CD14-positive monocyte (primary cell): ENCODE measurements around the gene MARCHF3. TPM values are rescaled to one million over a fixed set of nuclear protein-coding genes. Genes with fewer than 3 reads are reported as not detected.

Experiments used
- DNase-seq, 3 donors: peaks; one replicate each; pipeline ENCODE4 v3.0.0-alpha.2; 2011 to 2022
- H2AFZ ChIP-seq: 2 replicates; pipeline ENCODE4 v1.6.0; 2012; ENCODE audit warnings: mild to moderate bottlenecking, low read depth, low read length, inconsistent platforms; ENCODE audit not compliant: insufficient read depth, poor library complexity, severe bottlenecking
- H3K27ac ChIP-seq, 2 donors: 1 replicate in 1 of 2; 2 replicates in 1 of 2; pipeline ENCODE4 v1.5.1; 2012 to 2013; ENCODE audit warnings: low read length in 2 of 2, control low read depth in 1 of 2, inconsistent platforms in 1 of 2, low read depth in 1 of 2, mild to moderate bottlenecking in 1 of 2
- H3K27me3 ChIP-seq, 2 donors: one replicate each; pipeline versions ENCODE4 v1.6.0 to v1.6.1; 2011 to 2013; ENCODE audit warnings: low read length in 2 of 2; ENCODE audit not compliant: control insufficient read depth in 2 of 2, insufficient read depth in 2 of 2
- H3K36me3 ChIP-seq, 2 donors: replicated peaks in 1 of 2; 1 replicate in 1 of 2; 2 replicates in 1 of 2; pipeline versions ENCODE4 v1.5.1 to v1.6.1; 2012 to 2013; ENCODE audit warnings: low read length in 2 of 2, control low read depth in 1 of 2, inconsistent platforms in 1 of 2, mild to moderate bottlenecking in 1 of 2; ENCODE audit not compliant: insufficient read depth in 2 of 2, control insufficient read depth in 1 of 2
- H3K4me1 ChIP-seq, 2 donors: 1 replicate in 1 of 2; 2 replicates in 1 of 2; pipeline versions ENCODE4 v1.5.1 to v1.6.1; 2012 to 2013; ENCODE audit warnings: low read length in 2 of 2, control low read depth in 1 of 2, inconsistent platforms in 1 of 2, mild to moderate bottlenecking in 1 of 2, moderate library complexity in 1 of 2; ENCODE audit not compliant: insufficient read depth in 2 of 2, control insufficient read depth in 1 of 2
- H3K4me2 ChIP-seq: replicated peaks from 2 replicates; pipeline ENCODE3; 2012; ENCODE audit warnings: low read length, moderate library complexity, mild to moderate bottlenecking; ENCODE audit not compliant: poor library complexity, severe bottlenecking; ENCODE audit errors: extremely low read depth
- H3K4me3 ChIP-seq, 3 experiments: fragments of 200-600 bp in 1 of 3; sonication (generic) in 1 of 3; replicated peaks in 1 of 3; 1 replicate in 2 of 3; 2 replicates in 1 of 3; pipeline ENCODE4 v1.5.1; 2011 to 2013; ENCODE audit warnings: low read length in 3 of 3, mild to moderate bottlenecking in 3 of 3, control low read depth in 2 of 3, low read depth in 2 of 3, inconsistent platforms in 1 of 3, moderate library complexity in 1 of 3
- H3K79me2 ChIP-seq: 2 replicates; pipeline ENCODE4 v1.6.0; 2012; ENCODE audit warnings: mild to moderate bottlenecking, control low read depth, inconsistent platforms, low read length, moderate library complexity; ENCODE audit not compliant: insufficient read depth
- H3K9ac ChIP-seq: 2 replicates; pipeline ENCODE4 v1.6.0; 2017; ENCODE audit warnings: low read length, mild to moderate bottlenecking; ENCODE audit not compliant: insufficient read depth, poor library complexity, severe bottlenecking
- H3K9me3 ChIP-seq, 2 donors: replicated peaks in 1 of 2; 1 replicate in 1 of 2; 2 replicates in 1 of 2; pipeline versions ENCODE4 v1.5.1 to v1.6.1; 2012 to 2013; ENCODE audit warnings: low read length in 2 of 2, control low read depth in 1 of 2; ENCODE audit not compliant: control insufficient read depth in 1 of 2, insufficient read depth in 1 of 2
- H4K20me1 ChIP-seq: 2 replicates; pipeline ENCODE4 v1.6.0; 2012; ENCODE audit warnings: mild to moderate bottlenecking, low read length, control low read depth, moderate library complexity; ENCODE audit not compliant: insufficient read depth
- H3K27ac Mint-ChIP-seq, 7 donors: one replicate each; pipeline ENCODE4 v1.8.0; 2020; ENCODE audit warnings: mild to moderate bottlenecking in 7 of 7, mixed read lengths in 7 of 7, moderate library complexity in 6 of 7, inconsistent platforms in 2 of 7
- H3K27me3 Mint-ChIP-seq, 3 donors: one replicate each; pipeline ENCODE4 v1.8.0; 2021 to 2022; ENCODE audit warnings: low read depth in 3 of 3, mild to moderate bottlenecking in 3 of 3, mixed read lengths in 3 of 3, moderate library complexity in 3 of 3, inconsistent platforms in 1 of 3
- H3K36me3 Mint-ChIP-seq, 2 donors: one replicate each; pipeline ENCODE4 v1.8.0; 2020; ENCODE audit warnings: mixed read lengths in 2 of 2, inconsistent platforms in 1 of 2, mild to moderate bottlenecking in 1 of 2
- H3K4me1 Mint-ChIP-seq: one replicate; pipeline ENCODE4 v1.8.0; 2020; ENCODE audit warnings: mild to moderate bottlenecking, mixed read lengths
- H3K4me3 Mint-ChIP-seq, 2 donors: one replicate each; pipeline ENCODE4 v1.8.0; 2020; ENCODE audit warnings: mild to moderate bottlenecking in 2 of 2, mixed read lengths in 2 of 2, moderate library complexity in 1 of 2
- H3K9me3 Mint-ChIP-seq, 7 donors: one replicate each; pipeline ENCODE4 v1.8.0; 2020 to 2022; ENCODE audit warnings: mixed read lengths in 7 of 7, mild to moderate bottlenecking in 6 of 7, moderate library complexity in 6 of 7, inconsistent platforms in 2 of 7
- WGBS: methylation state at CpG from one replicate; pipeline ENCODE4 v1.1.5; 2013; ENCODE audit warnings: missing lambda C conversion rate; ENCODE audit not compliant: insufficient coverage; 5-methylcytosine and 5-hydroxymethylcytosine counted together
- intact Hi-C, 2 donors: fragments of 100-400 bp; cut with micrococcal nuclease; formaldehyde crosslinking; loops; one replicate each; pipeline versions ENCODE4 v1.15.0 to v1.15.1; 2023
- polyA plus RNA-seq, 3 donors: library from polyadenylated mRNA; depleted of rRNA in 1 of 3; unstranded in 2 of 3; stranded (reverse) in 1 of 3; fragments of 300-500 nt in 2 of 3; fragments of >200 nt in 1 of 3; fragmentation: Illumina TruSeq in 2 of 3; gene quantifications; 1 replicate in 2 of 3; 2 replicates in 1 of 3; pipeline ENCODE4 v1.2.3, GENCODE V29; 2012 to 2021
- TF ChIP-seq, protein P1 (sequence below): fragments of 200-600 bp; IDR thresholded peaks from one replicate; pipeline ENCODE4 v1.8.0; 2022; ENCODE audit warnings: antibody characterized with exemption, mild to moderate bottlenecking

MARCHF3 gene
- polyA plus RNA-seq, 3 donors = 0.88 to 1.6 (median 0.96) TPM

DNA sequence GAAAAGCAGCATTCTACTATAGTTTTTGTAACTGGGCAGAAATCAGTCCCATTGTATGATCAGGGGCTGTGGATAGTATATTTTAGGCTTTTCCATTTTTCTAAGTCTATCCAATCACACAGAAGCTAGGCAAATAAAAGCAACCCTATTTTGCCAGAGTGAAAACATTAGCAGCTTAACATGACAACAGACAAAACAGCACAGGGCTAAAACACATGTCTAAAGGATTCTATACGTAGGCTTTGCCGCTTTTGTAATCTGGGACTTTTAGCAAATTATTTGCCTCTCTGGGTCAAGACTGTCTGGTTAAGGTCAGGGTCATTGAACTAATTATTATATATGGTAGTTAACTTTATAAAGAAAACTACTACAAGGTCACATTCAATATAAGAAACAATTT, 4.2 kb downstream of the MARCHF3 start:
- Mint-ChIP-seq H3K27ac (no peak overlapping the region), H3K4me3 (no peak overlapping the region), H3K9me3 (no peaks in the 10 kb centered on the region), H3K36me3 (no peaks in the 10 kb centered on the region), H3K4me1 (peaks cover 16% of the 10 kb centered on the region), H3K27me3 (peaks cover 11 to 22% (median 18%) of the 10 kb centered on the region in 3 donors)
- intact Hi-C loops = no loop called here
- no peak overlapping the region for H3K4me2 ChIP-seq
- no peak overlapping the region for H3K27ac ChIP-seq
- H3K79me2 ChIP-seq = no peaks in the 10 kb centered on the region
- H3K9ac ChIP-seq = no peak overlapping the region
- no peak for DNase-seq
- peaks cover 14 to 19% of the 10 kb centered on the region in 2 donors for H3K4me1 ChIP-seq
- H3K4me3 ChIP-seq = no peak overlapping the region
- peaks cover 11 to 16% of the 10 kb centered on the region in 2 donors for H3K27me3 ChIP-seq
- no peaks in the 10 kb centered on the region for H4K20me1 ChIP-seq
- TF ChIP-seq, protein P1, sequence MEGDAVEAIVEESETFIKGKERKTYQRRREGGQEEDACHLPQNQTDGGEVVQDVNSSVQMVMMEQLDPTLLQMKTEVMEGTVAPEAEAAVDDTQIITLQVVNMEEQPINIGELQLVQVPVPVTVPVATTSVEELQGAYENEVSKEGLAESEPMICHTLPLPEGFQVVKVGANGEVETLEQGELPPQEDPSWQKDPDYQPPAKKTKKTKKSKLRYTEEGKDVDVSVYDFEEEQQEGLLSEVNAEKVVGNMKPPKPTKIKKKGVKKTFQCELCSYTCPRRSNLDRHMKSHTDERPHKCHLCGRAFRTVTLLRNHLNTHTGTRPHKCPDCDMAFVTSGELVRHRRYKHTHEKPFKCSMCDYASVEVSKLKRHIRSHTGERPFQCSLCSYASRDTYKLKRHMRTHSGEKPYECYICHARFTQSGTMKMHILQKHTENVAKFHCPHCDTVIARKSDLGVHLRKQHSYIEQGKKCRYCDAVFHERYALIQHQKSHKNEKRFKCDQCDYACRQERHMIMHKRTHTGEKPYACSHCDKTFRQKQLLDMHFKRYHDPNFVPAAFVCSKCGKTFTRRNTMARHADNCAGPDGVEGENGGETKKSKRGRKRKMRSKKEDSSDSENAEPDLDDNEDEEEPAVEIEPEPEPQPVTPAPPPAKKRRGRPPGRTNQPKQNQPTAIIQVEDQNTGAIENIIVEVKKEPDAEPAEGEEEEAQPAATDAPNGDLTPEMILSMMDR = no peak
- WGBS = no CpG with 5 or more reads among the region's 2 CpGs
- H2AFZ ChIP-seq = no peak overlapping the region
- no peaks in the 10 kb centered on the region for H3K36me3 ChIP-seq
- H3K9me3 ChIP-seq = no peaks in the 10 kb centered on the region

DNA sequence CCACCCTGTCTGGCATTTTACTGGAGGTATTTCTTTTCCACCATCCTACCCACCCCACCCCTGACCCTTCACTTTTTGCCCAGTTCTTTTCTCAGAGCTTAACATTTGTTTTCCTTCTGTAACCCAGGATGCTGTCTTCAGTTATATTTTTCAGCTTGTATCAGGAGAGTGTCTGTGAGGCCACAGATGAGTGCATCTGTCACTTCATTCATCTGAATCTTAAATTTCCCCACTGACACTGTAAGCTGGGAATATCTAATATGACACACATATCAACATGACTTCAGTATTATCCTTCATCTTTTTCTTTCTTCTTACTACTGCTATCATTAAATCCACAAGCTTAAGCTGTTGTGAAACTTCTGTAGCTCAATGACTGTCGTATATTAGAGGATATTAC, 4.9 kb downstream of the MARCHF3 start:
- Mint-ChIP-seq H3K9me3 (no peaks in the 10 kb centered on the region), H3K4me1 (peaks cover 14% of the 10 kb centered on the region), H3K27ac (no peak overlapping the region), H3K4me3 (no peak overlapping the region), H3K36me3 (no peaks in the 10 kb centered on the region), H3K27me3 (peaks cover 11 to 22% (median 17%) of the 10 kb centered on the region in 3 donors)
- H3K27ac ChIP-seq = no peak overlapping the region
- TF ChIP-seq, protein P1 = no peak
- H3K27me3 ChIP-seq = peaks cover 11 to 13% of the 10 kb centered on the region in 2 donors
- H3K79me2 ChIP-seq = no peaks in the 10 kb centered on the region
- no peak overlapping the region for H2AFZ ChIP-seq
- no peaks in the 10 kb centered on the region for H3K9me3 ChIP-seq
- H3K4me1 ChIP-seq = peaks cover 10 to 14% of the 10 kb centered on the region in 2 donors
- no peak overlapping the region for H3K4me2 ChIP-seq
- no CpG with 5 or more reads among the region's 1 CpG for WGBS
- H3K9ac ChIP-seq = no peak overlapping the region
- intact Hi-C loops = no loop called here
- H3K36me3 ChIP-seq = no peaks in the 10 kb centered on the region
- H3K4me3 ChIP-seq = no peak overlapping the region
- no peak for DNase-seq
- no peaks in the 10 kb centered on the region for H4K20me1 ChIP-seq
